HG02938 (cell line): Measurements from ENCODE around the gene NMNAT2.
"Not testable (repeated sequence)": the region's sequence is repeated elsewhere in the genome, so short reads cannot be mapped to it uniquely, and the experiment has no call there.

Source experiments
- ATAC-seq: cut with Tn5 transposase; IDR thresholded peaks from one replicate; pipeline ENCODE4 v1.9.1; 2021; ENCODE audit warnings: mild to moderate bottlenecking, moderate library complexity; ENCODE audit not compliant: unreplicated experiment

Gene NMNAT2

DNA sequence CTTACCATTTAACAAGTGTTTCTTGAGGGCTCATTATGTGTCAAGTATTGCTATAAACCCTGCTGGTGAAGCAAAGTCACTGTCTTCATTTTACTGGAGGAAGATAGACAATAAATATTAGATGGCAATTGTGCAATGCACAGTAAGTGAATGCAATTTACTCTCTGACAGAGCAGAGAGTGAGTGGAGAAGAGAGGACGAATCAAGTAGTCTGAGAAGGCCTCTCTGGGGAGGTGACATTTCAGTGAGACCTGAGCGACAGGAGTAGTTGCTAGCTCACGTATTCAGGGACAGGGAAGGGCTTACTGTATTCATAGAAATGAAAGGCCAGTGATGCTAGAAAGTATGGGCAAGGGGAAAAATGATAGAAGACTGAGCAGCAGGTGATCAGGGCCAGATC is 1.2 kb upstream of the NMNAT2 start:
- ATAC-seq: no peak

DNA sequence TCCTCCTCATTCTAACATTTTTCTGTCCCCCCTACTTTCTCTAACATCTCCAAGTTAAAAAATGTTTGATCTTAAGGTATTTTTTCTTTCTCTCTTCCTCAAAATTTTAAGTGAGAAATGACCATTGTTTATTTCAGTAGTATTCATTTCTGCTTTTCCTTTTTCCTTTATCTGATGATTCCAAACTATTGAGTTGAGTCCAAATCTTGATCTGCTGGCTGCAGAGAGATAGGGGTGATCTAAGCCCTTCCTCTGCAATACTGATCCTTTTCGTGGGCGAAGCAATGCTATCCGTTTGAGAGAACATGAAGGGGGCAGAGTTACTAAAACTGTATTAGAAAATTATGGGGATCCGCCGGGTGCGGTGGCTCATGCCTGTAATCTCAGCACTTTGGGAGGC is 516 bp upstream of the NMNAT2 start:
- ATAC-seq: no peak

DNA sequence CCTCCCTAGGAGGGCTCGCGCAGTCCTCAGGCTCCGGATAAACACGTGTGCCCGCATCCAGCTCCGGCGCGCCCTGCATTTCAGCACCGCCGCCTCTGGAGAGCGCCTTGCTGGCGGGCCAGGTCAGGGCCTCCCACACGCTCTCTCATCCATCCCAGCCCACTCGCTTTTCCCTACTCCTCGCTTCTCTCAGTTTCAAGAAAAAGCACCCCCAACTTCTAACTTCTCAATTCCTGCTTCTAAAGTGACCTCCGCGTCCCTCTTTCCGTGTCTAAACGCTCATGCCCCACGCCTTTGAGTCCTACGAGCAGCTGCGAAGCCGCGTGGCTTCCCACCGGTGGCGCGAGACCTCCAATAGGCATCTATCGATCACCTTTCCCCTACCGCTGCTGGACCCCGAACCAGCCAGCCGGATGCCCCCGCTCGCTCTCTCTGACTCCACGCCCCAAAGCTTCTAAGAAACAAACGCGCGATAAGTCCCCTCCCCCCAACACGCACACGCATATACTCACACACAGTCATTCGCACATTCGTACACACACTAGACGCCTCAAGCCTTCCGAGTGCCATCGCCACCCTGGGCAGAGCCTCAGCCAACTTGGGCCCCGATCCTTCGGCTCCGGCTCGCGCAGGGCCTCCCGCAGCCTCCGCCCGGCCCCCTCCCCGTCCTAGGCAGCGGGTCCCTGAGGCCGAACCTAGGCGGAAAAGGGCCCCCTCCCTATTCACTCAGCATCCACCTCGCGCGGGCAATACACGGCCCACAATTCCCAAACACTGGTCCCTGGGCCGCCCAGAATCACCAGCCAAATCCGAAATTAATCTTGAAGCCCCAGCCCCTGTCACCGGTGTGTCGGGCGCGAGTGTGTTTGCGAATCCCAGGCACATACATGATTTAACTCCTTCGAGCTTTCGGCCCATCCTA is 1.1 kb downstream of the NMNAT2 start:
- ATAC-seq: no peak

DNA sequence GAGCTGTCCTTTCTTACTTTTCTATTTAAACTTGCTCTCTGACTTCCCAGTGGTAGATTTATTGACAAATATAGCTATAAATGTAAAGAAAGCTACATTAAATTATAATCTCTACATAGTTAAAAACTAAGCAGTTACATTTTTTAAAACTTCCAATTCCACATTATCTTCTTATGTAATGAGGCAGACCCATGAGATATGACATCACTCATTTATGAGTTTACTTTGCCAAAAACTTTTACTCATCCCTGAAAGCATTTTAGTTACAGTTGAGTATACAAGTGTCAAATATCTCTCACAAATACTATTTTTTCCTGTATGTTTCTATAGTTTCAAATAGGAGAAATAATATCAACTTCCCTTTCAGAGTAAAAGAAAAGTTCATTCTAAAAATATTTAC is 3.8 kb downstream of the NMNAT2 start:
- no peak for ATAC-seq

DNA sequence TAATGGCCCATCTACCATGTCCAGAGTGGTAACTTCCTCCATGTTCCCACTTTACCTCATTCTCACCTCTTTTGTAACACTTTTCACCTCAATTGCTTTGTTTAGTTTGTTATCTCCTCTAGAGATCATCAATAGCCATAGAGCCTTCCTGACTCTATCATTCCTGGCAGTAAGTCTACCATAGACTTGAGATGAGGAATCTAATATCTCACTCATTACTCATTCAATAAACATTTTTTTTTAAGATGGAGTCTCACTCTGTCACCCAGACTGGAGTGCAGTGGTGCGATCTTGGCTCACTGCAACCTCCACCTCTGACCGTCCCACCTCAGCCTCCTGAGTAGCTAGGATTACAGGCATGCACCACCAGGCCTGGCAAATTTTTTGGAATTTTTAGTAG is 7.1 kb downstream of the NMNAT2 start:
- ATAC-seq: no peak

DNA sequence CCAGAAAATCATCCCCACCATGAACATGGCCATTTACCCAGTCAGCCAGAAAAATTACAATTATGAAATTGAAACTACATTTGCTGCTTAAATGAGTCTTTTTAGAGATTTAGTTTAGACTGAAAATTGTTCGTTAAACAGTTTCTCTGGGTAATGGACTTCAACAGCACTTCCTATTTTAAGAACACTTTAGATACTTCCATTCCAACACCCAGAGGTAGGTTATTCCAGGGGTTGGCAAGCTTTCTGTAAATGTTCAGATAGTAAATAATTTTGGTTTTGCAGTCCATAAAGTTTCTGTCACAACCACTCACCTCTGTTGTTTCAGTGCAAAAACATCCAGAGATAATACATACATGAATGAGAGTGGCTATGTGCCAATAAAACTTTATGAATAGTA is 10.2 kb downstream of the NMNAT2 start:
- ATAC-seq: no peak

DNA sequence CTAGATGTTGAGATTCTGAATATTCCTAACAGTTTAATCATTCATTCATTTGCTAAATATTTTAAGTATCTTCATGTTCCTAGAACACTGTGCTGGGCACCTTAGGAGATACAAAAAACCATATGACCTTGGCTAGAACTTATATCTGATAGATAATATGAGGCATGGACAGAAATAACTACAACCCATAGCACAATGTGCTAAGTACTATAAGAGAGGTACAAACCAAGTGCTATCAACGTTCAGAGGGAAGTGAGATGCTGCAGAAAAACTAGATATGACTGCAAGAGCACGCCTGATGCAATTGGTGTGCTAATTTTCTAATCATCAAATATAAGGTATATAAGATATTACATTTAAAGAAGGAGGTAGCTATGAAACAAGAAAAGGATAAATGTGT is 10.7 kb downstream of the NMNAT2 start:
- no peak for ATAC-seq

DNA sequence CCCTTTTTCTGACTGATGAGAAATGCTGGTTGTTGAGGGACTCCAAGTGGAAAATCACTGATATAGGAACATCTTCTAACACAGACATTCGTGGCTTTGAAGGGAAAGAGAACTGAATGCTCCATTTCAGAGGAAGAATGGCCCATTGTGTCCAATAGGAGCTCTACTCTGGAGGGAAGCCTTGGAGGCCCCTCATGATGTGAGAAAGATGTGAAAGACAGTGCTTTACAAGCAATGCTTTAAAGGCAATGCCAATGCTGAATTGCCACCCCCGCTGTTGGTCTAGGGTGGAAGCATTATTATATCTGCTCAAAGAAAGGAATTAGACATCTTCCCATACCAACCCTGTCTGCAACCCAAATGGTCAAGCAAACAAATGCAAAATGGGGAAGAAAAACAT is 13.7 kb downstream of the NMNAT2 start:
- no peak for ATAC-seq

DNA sequence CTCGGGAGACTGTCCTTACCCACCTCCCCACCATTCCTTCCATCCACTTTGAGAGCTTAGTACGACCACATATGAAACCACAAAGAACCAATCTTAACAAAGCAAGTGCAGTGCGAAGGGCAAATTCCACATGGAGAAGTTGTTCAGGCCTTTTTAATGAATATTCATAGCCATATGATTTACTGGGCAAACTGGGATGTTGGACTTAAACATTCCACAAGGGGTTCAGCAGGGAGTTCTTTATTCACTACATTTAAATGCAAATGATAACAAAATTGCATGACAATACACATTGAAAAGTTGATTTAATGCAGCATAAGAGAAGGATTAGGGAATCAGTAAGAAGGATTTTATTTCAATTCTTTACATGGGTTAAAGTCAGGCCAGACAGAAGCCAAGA is 14.7 kb downstream of the NMNAT2 start:
- no peak for ATAC-seq

DNA sequence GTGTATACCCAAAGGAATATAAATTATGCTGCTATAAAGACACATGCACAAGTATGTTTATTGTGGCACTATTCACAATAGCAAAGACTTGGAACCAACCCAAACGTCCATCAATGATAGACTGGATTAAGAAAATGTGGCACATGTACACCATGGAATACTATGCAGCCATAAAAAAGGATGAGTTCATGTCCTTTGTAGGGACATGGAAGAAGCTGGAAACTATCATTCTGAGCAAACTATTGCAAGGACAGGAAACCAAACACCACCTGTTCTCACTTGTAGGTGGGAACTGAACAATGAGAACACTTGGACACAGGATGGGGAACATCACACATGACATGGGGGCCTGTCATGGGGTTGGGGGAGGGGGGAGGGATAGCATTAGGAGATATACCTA is 16.6 kb downstream of the NMNAT2 start:
- not testable (repeated sequence) for ATAC-seq

DNA sequence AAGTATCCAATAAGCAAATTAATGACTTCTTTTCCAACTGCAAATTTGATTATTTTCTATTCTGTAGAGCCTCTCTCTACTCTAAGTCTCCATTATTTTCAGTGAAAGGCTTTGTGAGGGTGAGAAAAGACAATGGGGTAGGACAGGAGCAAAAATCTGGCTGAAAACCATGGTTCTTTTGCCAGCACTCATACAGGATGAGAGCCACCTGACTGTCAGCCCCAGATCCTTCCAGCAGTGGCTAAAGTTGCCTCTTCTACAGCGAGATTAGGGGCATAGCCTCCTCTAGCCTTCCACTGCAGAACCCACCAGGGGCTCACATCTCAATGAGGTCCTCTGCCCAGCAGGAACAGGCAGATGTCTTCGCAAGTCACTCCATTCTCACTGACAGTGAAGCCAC is 23.7 kb downstream of the NMNAT2 start:
- no peak for ATAC-seq

DNA sequence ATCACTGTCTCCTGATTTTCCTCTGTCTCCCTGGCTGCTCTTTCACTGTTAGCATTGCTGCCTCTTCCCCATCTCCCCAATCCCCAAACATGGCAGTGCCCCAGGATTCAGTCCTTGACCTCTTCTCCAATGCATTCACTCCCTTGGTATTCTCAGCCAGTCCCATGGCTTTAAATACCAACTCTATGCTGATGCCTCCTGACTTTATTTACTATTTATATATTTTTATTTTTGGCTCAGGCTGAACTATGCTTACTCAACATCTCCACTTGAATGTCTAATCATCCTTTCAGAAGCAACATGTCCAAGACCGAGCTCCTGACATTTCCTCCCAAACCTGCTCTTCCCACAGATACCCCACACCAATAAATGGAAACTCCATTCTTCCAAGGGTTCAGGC is 26.3 kb downstream of the NMNAT2 start:
- ATAC-seq: no peak

DNA sequence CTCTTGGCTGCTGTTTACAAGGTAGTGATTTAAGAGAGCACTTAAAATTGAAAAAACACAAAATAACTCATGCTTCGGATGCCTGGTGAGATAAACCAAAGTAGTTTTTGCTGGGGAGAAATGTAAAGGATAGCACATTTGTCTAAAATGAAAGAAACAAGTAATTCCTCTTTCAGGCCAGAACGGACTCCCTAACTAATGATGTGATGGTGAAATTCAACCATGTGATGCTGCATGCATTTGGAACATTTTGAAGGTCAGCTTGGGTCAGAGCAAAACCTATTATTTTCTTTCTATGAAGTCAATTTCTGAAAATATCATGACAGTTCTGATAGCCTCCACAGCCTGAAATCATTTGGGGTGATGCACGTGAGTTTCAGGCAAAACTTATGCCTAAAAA is 27.6 kb downstream of the NMNAT2 start:
- no peak for ATAC-seq

DNA sequence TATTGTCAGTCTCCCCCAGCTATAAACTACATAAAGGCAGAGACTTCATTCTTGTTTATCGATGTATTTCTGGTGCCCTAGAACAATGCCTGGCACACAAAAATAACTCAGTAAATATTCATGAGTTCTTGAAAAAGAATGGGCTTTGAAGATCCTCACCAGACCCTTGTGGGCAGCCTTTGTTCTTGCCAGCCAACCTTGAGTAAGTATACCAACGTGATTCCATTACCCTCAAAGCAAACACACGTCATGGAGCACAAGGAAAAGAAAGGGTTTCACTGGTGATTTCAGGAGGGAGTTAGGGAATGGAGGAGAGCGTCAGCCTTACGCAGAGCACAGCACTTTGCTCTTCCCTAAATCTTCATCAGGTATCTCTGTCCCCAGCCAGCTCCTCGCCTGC is 29.4 kb downstream of the NMNAT2 start:
- ATAC-seq: no peak

DNA sequence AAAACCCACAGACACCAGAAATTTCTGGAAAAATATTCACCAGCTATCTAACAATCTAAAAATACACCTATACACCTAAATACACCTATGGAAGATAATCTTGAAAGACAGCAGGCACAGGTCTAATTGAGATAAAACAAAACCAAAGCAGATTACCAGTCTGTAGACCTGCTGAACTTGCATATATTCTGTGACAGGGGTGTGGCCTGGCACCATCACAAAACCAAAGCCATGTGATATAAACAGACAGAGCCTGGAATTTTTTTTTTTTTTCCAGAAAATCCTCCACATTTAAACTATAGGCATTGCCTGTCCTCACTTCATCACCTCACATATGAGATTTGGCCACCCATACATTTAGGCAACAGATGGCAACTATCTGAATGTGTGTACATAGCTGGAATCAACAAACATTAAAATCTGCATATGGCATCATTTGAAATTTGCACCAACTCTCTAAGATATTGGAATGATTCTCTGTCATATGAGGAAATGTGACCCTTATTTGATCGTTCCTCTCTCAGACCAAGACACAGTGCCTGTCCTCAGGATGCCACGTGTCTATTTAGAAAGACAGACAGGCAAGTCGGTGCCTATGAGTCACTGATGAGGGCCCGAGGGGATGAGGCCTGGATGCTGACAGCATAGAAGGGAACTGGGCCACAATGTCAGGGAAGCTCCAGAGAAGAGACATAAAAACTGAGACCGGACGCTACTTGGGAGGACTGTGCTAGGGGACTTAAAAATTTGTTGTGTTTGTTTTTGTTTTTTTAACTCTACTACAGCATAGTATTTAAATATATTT is 32.6 kb downstream of the NMNAT2 start:
- ATAC-seq: no peak

DNA sequence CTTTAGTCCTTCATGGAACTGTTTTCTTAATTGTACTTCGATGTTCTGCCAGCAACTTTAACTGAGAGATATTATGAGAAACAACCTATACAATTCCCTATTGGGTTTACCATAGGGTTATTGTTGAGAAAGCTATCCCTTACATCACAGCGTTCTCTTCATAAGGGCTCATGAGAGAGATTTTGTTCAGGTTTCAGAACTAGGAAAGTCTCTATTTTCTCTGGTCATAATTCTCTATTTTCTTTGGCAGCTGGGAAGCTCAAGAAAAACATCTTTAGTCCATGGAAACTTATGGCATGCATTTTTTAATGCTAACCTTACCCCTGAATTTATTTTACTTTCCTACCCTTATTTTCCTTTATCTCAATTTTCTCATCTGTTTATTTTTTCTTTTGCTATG is 38.2 kb downstream of the NMNAT2 start:
- ATAC-seq: no peak

DNA sequence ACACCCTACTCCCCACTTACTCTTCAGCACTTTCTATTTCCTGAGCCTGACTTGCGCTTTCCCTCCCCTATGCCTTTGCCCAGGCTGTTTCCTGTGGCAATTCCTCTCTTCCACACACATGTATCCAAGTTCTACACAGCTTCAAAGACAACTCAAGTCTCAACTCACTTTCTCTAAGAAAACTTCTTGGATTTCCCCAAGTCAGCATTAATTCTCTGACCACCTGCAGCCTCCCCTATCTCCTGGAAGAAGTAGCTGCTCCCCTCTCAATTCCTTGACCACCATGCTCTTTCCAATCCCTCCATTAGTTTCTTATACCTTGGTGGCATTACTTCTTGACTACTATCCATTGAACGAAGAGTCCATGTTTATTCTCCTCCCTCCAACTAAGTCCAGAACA is 42.8 kb downstream of the NMNAT2 start:
- ATAC-seq: no peak

DNA sequence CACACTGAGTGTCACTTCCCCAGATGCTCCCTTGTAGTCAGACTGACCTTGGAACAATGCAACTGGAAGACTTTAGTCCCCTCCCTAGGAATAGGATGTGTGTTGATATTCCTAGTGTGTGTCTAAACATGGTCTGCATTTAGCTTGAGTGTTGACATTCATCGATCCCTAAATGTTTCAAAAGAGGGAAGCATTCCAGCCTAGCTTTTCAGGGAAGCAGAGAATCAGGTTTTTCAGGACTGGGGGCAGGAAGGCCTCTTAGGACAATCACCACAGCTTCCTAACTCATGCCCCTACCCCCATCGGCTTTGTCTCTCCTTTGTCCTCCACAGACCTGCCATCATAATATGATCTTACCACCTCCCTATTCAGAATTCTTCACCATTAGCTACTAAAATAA is 43.4 kb downstream of the NMNAT2 start:
- ATAC-seq: no peak

DNA sequence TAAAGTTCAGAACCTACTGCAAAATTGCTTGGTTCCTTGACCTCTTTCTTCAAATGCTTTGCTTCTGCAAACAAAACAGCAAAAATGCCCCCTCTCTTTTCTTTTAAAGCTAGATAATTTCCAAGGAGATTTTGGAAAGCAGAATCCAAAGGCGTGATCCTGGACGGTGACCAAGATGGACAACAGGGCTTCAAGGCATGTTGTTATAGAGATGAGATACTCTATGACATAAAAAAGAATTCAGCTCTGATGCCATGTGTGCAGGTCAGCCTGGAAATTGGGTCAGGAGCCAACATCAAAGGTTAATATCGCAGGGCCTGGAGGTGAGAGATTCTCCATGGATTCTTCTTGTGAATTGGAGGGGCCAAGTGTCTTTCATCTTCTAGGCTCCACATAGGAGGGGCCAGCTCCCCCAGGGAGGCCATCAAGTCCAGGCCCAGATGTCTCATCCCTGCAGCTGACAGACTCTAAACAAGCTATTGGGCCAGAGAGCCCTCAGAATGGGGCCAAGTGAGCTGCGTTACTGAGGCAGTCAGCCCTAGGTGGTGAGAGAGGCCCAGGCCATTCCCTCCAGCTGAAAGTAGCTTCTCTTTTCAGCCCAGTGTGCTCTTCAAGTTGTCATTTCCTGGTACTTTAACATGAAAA is 45.5 kb downstream of the NMNAT2 start:
- no peak for ATAC-seq

DNA sequence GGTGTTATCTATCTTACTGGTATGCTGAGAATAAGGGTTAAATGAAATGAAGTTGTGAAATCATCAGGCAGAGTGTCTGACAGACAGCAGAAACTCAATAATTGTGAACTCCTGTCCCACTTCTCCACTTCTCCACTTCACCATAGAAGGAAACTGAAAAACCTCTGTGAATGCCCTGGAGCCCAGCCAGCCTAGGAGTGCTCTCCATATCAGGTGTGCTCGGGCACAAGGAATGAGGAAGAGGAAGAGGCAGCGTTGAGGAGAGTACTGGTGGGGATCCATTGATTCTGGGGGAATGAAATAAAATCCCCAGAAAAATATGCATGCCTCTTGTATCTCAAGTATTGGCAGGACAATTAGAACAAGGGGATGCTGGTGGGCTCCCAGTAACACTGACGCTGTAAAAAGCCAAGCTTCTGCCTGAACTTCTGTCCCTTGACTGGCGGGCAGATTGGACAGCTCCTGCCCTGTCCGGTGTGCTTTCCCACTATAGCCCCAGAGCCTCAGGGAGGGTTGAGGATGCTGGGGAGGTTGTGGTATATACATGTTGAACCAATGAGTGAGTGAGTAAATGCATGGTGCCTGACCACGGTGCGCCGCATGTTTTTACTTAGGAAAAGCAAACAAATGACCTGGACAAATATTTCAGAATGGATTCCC is 47.7 kb downstream of the NMNAT2 start:
- ATAC-seq: no peak
